Retina (tissue), 1 donor: Measurements from ENCODE around the gene HADH.
A peak's percentile ranks its signal among the peaks of the same experiment; 100 is the strongest.
"Not testable (repeated sequence)": the region's sequence is repeated elsewhere in the genome, so short reads cannot be mapped to it uniquely, and the experiment has no call there.

ENCODE experiments used
- DNase-seq: peaks from one replicate; pipeline ENCODE4 v3.0.0-alpha.2; 2016

The HADH gene

GRCh38 chr4:107989537-107990386, at the start of gene HADH:
Gene HADH, plus strand, starts transcription at chr4:107989889. Its CDS starts 44 bp downstream, at chr4:107989933.
- peak; percentile 97 for DNase-seq

DNA sequence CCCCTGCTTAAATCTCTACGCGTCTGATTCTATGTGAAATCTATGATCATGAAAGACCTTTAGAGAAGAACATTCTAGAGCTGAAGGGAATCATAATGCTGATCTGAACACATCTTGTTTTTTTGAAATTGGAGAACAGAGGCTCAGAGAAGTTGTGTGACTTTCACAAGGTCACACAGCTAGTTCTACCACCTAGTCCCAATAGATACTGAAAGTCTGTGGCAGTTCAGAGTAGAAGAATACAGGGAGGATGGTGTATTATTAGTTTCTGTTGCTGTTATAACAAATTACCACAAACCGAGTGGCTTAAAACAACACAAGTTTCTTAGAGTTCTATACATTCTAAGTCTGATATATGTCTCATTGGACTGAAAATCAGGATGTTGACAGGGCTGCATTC, 43.9 kb upstream of the HADH start:
- DNase-seq, result no peak

DNA sequence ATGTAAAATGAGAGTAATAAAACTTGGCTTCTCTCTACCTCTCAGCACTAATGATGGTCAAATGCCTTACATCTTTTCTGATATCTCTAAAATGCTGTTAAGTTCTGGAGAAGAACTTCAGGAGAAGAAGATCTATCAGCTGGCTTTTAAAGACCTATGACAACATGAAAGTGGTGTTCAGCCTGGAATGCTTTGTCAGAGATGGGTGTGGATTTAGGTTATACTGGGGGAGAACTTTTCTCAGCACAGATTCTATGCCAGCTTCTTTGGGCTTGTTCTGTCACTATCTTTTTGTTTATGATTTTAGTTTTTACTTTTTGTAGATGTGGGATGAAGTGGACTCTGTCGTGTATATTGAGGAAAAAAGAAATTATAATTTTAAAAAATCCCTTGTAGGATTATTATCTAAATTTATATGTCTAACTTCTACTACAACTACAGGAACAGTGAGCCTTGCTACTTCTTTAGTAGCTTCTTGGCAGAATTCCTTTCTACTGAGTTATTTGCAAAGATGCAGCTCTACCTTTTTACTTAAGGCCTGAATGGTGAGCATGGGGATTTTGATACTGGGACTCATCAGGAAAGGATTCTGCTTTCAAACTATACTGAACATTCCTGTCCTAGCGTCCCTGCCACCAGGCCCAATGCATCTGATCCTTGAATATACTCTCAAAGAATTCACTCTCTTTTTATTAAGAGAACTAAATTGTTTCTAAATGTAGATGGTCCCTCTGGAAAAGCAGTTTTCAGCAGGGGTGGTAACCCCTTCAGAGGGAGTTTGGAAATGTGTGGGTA, 38.7 kb upstream of the HADH start:
- no peak for DNase-seq

DNA sequence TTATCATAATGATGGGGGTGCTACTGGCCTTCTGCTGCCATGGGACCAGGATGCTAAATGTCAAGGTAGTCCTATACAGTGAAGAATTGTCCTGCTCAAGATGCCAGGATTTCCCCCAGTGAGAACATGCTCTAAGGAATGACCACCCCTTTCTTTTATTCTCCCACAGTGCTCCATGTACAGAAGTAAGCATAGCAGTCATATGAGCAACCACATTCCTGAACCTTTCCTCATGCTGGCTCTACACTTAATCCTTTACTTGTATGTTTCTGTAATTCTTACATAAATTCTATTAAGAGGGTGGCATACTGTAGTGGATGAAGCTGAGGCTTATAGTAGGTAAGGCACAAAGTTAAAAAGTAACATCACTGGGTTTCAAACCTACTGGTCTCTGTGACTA, 38.1 kb upstream of the HADH start:
- no peak for DNase-seq

DNA sequence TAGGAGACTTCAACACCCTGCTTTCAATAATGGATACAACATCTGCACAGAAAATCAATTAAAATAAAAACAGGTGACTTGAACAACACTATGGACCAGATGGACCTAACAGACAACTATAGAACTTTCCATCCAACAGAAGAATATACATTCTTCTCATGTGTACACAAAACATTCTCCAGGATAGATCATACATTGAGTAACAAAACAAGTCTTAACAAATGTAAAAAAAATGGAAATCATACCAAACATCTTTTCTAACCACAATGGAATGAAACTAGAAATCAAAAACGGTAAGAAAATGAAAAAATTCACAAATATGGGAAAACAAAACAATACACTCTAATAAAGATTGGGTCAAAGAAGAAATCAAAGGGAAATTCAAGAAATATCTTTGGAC, 33.7 kb upstream of the HADH start:
- no peak for DNase-seq

- peak; percentile 1 for DNase-seq
Measured at GRCh38 chr4:107966903-107967302, 22.8 kb upstream of the HADH start.

GRCh38 chr4:107967519-107967918, 22.2 kb upstream of the HADH start:
- DNase-seq, result not testable (repeated sequence)

DNA sequence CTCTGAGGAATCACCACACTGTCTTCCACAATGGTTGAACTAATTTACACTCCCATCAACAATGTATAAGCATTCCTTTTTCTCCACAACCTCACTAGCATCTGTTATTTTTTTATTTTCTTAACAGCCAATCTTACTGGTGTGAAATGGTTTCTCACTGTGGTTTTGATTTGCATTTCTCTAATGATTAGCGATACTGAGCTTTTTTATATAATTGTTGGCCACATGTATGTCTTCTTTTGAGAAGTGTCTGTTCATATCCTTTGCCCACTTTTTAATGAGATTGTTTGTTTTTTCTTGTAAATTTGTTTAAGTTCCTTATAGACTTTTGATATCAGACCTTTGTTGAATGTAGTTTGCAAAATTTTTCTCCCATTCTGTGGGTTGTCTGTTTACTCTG, 21.8 kb upstream of the HADH start:
- DNase-seq, result not testable (repeated sequence)

DNA sequence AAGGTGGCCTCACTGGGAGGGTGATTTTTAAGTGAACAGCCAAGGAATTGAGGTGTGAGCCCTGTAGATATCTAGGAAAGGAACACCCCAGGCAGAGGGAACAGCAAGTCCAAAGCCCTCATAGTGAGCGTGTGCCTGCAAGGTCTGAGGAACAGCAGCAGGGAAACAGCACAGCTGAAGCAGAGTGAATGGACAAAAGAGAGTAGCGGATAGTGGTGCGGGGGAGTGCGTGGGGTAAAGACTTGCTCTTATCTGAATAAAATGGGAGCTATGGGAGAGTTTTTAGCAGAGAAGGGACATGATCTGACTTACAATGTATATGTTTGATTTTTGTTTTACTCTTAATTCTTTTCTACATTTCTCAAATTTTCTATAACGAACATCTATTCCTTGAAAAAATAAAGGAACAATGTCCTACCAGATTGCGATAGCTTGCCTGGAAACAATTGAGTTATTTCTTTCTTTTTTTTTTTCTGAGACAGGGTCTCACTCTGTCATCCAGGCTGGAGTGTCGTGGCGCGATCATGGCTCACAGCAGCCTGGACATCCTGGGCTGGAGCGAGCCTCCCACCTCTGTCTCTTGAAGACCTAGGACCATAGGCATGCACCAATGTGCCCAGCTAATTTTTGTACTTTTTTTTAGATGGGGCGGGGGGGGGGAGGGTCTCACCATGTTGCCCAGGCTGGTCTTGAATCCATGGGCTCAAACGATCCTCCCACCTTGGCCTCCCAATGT, 19.5 kb upstream of the HADH start:
- DNase-seq, result no peak

DNA sequence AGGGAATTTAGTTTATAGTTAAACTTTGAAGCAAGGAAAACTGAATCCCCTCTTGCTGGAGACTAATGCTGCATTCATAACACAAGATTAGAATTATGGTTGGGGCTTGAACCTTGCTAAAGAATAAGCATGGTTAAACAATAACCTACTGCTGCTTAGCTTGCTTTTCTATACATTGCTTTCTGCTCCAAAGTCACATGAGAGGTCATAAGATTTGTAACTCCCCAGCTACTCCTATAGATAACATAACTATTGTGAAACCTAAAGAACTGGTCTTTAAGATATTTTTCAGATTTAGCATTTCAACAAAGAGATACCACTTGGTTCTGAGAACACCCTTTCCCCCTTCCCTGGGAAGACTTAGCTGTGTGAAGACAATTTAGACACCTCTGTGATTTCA, 17.1 kb upstream of the HADH start:
- DNase-seq, result no peak

DNA sequence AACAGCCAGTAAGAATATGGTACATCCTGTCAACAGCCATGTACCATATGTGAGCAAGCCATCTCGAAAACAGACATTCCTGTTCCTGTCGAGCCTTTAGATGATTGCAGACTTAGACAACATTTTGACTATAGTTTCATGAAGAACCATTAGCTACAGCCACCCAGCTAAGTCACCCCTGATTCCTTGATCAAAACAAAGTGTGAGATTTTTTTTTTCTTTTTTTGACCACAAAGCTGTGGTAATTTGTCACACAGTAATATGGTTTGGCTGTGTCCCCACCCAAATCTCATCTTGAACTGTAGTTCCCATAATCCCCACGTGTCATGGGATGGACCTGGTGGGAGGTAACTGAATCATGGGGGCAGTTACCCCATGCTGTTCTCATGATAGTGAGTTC, 15.2 kb upstream of the HADH start:
- DNase-seq, result no peak

- DNase-seq, result no peak
Measured at GRCh38 chr4:107977482-107977881, 12.2 kb upstream of the HADH start.

GRCh38 chr4:107977966-107978705, 11.6 kb upstream of the HADH start:
- DNase-seq, result no peak

DNA sequence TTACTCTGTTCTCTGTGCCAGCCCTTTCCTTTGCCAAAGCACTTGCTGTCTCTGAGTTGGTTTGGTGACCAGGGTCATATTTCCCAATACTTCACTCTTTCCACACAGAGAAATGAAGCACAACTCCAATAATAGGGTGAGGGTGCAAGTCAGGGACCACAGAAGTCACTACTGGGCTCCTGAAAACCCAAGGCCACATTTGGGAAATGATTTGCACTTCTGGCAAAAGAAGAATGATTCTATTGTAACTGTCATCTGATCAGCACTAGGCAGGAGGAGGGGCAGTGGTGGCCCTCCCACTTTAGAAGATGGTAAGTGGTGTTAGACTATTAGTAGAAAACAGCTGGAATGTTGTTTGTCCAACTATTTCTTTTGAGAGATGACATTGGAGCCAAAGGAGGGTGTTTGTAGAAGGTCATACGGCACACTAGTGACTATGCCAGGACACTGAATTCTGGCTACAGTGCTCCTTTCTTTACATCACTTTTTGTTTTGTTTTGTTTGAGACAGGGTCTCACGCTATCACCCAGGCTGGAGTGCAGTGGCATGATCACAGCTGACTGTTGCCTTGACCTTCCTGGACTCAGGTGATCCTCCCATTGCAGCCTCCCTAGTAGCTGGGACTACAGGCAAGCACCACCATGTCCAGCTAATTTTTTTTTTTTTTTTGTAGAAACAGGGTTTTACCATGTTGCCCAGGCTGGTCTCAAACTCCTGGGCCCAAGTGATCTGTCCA, 10.8 kb upstream of the HADH start:
- DNase-seq, result no peak

- no peak for DNase-seq
Measured at GRCh38 chr4:107987916-107988762, 1.6 kb upstream of the HADH start.

GRCh38 chr4:107988763-107989035, 990 bp upstream of the HADH start:
- DNase-seq, result no peak

DNA sequence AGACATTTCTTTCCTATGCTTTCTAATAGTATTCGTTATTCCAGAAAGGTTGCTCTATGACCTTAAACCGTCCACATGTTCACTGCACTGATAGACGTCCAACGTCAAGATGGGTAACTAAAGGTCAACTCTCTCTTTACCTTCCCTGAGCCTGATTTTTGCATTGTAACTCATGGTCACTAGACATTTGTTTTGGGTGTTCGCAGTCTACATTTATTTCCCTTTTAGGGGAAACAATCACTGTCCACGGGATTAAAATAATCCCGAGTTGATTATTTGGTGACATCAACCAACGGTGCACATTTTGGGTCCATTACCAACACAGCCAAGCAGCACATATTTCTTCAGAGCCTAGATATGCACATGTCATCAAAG, 540 bp upstream of the HADH start:
- no peak for DNase-seq

DNA sequence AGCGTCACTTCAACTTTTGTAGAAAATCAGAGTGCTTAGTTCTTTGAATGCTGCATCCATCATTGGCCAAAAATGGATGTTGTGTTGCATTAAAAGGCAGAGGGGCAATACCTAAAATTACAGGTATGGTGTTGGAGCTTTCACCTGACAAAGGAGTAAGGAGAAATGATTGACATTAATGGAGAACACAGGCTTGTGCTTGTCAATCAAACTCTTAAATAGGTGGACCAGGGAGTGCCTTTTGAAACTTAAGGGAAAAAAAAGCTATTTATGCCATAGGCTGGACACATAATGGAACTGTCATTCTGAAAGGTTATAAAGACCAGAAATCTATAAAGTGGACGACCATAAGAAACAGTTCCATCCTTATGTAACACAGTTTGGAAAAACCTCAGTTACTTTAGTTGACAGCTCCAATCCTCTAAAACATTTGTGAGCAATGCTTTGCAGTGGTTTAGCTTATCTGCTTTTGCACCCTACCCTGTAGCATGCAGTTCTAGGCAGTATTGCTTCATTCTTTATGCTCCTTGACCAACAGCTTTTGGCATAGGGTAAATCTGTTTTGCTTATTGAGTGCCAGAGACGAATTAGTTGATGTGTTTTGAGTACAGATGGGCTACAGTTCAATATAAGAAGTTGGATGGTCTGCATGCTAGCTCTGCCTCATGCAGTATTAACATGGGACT, 2.4 kb downstream of the HADH start:
- DNase-seq, result no peak

DNA sequence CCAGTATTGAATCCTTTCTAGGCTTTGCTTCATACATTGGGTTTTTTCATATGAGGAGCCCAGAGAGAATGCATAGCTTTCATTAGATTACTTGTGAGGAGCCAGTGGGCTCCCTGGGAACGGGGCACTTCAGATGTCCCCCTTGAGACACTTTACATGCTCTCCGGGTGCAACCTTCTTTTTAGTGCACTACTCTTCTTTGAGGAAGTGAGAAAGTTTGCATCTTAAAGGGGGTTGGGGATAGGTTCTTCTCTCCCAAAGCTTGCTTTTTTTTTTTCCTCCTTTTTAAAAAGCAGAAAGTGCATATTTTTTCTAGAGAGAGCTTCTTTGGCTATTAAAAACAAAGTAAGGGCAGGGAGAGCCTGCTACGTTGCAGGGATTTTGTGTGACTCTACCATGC, 4.3 kb downstream of the HADH start:
- no peak for DNase-seq

GRCh38 chr4:107994894-107995293, 5.2 kb downstream of the HADH start:
- DNase-seq, result no peak
